Stimulated activated CD4-positive, alpha-beta T cell treated with anti-CD3 and anti-CD28 coated beads, TNF-alpha, amount 100 ng/mL, for 48 hours (primary cell): ENCODE measurements around the gene ACSL5.
"Not testable (repeated sequence)": the region's sequence is repeated elsewhere in the genome, so short reads cannot be mapped to it uniquely, and the experiment has no call there.

ENCODE experiments used
- DNase-seq, 3 donors: peaks; one replicate each; pipeline ENCODE4 v3.0.0-alpha.2; 2020; ENCODE audit warnings: low read depth in 3 of 3

ACSL5 gene

DNA sequence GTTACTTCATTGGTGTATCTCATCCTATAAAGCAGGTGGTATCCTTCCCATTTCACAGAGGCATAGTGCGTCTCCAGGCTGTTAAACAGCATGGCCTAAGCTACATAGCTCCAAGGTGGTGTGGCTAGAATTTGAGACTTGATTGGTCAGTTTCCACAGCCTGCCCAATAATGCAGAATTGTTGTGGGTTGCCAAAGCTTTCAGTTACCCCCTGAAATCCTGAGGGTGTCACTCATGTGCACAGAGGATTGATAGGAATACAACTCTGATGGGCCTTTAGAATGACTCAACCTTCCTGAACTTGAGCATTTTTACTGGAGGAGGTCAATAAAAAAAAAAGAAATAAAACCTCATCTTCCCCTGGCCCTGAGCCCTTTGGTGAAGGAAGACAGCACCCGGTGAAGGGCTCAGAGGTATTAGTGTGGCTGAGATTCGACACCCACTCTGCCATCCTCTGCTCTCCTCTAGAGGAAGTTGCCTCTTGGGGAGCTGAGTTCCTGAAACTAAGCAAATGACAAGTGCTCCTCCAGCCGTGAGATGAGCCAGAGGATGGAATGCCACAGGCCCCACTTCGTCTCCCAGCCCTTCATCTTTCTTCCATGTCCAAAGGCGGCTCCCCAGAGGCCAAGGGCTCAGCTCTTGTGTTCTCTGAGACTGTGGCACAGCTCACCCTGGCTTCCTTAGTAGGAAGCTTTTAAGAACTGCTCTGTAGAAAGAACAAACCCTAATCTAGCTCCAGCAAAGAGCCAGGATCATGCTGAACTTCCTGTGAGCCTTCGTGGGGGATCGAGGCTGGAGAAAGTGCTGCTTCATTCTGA, 1.0 kb downstream of the ACSL5 start:
- DNase-seq: peak in 1 of 3 donors; percentile 21

DNA sequence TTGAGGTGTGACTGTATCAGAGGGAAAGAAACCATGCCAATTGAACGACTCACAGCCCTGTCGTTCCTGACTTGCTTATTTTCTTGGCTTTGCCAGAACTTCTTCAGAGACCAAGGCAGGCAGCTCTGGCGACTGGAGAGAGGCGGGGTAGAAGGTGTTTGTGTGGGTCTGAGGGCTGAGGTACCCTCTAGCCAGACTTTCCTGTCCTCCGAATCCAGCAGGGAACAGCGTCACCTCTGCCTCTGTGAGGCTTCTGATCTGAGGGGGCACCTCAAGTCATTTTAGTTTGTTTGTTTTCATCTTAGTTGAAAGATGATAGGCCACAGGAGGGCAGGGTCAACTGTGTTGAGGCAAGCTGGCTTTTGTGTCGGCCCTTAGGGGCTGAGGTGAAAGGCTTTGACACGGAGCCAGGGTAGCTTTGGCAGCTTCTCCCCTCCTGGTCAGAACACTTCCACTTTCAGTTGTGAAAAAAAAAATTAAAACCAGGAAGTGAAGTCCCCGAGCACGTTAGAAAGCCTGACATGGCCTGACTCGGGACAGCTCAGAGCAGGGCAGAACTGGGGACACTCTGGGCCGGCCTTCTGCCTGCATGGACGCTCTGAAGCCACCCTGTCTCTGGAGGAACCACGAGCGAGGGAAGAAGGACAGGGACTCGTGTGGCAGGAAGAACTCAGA, 1.9 kb downstream of the ACSL5 start:
- DNase-seq: peak in 1 of 3 donors; percentile 17

DNA sequence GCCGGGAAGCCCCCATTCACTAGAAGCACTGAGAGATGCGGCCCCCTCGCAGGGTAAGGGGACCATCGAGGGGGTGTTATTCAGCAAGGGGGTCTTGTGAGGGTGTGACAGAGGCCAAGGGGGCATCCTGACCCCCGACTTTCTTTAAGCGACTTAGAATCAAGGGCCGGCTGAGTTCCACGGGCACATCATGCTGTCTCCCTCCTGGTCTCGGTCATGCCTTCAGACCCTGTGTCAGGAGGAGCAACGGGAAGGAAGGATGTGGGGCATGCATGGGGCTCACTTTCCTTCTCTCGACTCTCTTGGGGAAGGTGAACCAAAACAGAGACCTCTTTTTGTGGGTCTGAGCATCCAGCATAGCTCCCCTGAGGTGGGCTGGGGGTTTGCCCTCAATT, 2.5 kb downstream of the ACSL5 start:
- DNase-seq: peak in 1 of 3 donors; percentile 14

DNA sequence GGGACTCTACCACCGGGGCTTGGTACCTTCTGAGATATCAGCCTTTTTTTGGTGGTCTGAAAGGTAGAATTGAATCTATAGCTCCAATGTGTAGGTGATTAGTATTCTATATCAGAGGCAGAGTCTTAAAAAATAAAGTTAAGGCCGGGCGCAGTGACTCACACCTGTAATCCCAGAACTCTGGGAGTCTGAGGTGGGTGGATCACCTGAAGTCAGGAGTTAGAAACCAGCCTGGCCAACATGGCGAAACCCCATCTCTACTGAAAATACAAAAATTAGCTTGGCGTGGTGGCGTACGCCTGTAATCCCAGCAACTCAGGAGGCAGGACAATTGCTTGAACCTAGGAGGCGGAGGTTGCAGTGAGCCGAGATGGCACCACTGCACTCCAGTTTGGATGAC, 3.2 kb downstream of the ACSL5 start:
- DNase-seq: not testable (repeated sequence)

DNA sequence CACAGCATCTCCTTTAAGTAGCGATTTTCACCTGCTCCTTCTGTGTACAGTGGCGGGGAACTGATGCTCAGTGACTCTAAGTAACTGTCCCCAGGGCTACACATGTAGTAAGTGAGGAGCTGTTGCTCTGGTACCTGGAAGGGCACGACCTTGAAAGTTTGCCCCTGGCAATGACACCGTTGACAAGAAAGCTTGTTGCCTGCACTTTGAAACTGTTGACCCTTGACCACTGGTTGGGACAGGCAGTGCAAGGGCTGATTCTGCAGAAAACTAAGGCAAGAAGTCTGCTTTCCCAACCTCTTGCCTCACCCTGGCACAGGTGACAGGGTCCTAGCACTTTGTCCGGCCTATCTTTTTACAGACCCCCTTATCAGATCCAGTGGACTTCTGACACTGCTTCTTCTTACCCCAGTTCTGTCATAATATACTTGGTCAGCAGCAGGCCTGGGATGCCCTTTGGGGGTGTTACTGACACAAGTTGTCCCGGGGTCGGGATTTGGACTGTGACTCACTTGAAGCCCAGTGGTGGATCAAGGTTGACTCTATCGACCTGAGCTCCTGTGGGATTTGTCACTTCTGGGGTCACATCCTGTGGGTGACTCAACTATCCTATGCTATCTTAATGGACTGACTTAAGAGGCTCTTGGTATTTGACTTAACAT, 5.8 kb downstream of the ACSL5 start:
- DNase-seq: no peak

DNA sequence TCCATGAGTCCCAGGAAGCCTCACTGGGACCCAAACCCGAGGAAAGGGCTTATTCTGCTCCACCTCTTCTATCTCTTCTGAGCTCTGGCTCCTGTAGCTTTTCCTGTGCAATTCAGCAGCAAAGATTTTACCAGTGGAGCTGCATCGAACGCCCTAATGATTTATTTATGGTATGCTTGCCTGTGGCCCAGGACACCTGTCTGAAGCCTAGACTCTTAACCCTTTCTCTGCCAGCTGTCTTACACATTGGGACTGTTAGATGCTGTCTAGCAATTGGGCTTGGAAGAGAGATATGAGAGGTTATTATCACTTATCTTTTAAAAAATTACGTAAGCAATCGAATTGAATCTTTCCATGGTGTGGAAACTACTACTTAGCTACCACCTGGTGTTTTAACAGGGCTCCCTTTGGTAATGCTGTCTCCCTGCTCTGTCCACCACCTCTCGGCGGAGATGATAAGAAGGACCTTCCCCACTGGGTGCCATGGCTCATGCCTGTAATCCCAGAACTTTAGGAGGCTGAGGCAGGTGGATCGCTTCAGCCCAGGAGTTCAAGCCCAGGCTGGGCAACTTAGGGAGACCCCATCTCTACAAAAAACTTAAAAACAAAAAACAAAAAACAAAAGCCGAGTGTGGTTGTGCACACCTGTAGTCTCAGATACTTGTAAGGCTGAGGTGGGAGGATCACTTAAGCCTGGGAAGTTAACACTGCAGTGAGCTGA, 8.8 kb downstream of the ACSL5 start:
- DNase-seq: no peak

DNA sequence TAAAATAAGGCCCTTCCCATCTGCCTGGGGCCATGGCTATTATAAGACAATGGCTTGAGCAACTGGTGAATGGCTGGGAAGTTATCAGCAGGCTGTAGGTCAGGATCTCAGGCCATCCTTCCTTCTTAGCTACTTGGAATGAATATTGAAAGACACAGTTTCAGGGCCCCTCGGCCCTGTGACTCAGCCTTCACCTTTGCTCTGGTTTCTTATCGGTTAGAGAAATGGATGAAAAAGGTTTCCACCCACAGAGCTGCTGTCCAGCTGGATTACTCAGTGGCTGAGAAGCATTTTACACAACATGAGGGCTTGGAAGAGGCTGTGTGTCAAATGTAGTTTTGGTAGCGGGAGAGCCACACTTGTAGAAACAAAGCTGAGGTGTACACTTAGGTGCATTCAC, 9.4 kb downstream of the ACSL5 start:
- DNase-seq: no peak

DNA sequence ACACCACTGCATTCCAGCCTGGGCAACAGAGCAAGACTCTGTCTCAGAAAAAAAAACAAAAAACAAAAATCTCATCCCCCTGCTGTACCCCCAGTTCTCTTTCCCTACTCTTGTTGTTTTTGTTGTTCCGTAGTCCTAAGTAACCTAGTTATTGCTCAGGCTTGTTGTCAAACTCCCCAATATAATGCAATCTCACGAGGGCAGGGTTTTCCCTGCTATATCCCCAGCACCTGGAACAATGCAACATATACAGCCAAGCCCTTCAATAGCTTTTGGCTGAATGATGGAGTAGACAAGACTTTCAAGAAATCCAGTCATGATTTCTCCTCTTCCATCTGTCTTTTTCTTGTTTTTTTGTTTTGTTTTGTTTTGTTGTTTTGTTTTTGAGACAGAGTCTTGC, 10.2 kb downstream of the ACSL5 start:
- DNase-seq: no peak

DNA sequence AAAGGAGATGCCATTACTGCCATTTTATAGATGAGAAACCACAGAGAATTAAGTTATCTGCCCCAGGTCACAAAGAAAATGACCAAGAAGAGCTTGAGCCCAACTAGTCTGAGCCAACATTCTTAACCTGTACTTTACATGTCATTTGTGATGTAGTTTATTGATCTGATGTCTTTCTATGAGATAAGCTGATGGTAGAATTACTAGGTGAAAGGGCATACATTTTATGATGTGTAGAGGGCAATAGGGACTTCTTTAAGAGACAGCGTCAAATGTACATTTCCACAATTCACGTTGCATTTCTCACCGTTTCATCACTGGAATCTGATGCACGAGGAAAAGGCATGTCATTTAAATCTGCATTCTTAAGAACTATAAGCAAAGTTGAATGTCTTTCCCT, 11.3 kb downstream of the ACSL5 start:
- no peak for DNase-seq

DNA sequence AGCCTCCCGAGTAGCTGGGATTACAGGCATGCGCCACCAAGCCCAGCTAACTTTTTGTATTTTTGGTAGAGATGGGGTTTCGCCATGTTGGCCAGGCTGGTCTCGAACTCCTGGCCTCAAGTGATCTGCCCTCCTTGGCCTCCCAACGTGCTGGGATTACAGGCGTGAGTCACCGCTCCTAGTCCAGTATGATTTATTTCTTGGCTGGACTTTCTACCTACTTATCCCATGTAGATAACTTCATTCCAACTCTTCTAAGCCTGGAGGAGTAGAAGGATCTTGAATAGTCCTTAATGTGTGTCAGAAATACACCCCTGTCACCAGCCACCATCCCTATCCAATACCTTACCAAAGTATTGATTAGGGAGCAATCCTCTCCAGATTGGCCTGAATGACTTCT, 14.1 kb downstream of the ACSL5 start:
- not testable (repeated sequence) for DNase-seq

DNA sequence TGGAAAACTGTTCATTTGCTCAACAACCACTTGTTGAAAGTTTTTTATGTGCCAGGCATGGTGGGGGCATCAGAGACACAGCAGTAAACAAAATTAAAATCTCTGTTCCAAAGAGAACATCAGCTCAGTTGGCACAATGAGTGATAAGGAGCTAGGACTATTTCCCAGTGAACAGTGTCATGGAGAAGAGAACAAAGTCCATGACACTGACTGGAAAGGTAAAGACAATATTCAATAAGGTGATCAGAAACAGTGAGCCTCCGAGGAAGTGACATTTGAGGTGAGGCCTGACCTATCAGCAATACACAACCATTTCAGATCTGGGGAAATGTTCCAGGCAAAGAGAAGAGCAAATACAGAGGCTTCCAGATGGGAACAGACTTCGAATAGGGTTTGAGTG, 14.6 kb downstream of the ACSL5 start:
- no peak for DNase-seq

DNA sequence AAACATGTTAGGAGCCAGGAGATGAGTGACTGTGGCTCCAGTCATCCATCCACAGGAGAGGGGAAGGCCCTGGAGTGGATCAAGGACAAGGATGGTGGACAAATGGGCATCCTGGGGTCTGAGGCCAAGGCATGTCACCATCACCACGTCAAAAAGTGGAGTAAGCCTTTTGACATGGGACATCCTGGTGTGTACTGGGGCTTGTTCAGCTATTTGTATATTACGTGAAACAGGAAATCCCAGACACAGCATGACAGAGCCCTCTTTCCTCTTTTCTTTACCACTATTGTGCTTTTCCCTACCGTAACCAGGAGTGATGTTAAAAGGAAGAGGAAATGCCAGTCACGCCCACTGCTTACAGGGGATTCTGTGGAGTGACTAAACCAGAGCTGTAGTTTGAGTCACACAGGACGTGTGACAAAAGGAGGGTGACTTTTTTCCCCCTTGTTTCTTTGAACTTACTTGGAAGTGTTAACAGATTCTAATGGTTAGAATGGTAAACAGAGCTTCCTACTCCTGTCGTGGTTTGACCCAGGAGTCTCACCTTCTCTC, 15.4 kb downstream of the ACSL5 start:
- peak in 2 of 3 donors; percentile 11 to 51 for DNase-seq

DNA sequence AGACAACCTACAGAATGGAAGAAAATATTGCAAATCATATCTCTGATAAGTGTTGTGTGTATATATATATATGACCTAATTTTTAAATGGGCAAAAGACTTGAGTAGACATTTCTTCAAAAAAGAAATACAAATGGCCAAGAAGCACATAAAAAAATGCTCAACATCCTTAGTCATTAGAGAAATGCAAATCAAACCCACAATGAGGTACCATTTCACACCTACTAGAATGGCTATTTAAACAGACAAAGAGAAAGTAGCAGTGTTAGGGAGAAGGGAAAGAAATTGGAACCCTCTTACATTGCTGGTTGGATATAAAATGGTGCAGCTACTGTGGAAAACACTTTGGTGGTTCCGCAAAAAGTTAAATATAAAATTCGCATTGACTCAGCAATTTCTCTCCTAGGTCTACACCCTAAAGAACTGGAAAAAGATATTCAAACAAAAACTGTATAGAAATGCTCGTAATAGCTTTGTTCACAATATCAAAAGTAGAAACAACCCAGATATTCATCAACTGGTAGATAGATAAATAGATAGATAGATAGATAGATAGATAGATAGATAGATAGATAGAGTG, 16.3 kb downstream of the ACSL5 start:
- DNase-seq: no peak

DNA sequence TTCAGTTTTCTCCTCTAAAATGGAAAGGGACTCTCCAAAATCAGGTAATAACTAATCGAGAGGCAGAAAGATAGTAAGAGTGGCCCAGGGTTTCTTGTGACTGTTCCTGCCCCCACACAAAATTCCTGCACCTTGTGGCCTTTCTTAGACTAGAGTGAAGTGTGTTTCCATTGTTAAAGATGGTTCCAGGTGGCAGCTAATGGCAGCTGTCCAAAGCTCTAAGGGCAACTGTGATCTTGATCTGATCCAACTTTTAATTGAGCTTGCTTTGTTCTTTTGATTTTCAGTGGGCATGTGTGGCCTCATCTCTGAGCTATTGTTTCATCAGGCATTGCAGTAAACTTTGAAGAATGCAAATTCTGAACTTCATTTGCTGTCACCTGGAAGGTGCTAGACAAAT, 19.4 kb downstream of the ACSL5 start:
- DNase-seq: no peak

DNA sequence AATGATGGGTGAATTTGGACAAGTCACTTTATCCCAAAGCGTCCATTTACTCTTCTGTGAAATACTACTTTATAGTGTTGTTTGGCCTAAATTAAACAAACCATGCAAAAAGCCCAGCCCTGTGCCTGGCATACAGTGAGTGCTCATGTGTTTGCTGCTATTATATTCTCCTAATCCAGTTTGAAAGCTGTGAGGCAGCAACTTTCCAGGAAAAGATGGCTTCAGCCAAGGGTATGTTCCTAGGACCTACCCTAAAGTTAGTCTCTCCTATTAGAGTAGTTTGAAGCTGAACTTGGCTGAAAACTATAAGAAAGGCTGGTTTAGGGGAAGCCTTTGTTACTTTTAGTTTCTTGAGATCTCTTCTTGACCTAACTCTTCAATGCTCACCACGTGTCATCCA, 19.9 kb downstream of the ACSL5 start:
- no peak for DNase-seq

DNA sequence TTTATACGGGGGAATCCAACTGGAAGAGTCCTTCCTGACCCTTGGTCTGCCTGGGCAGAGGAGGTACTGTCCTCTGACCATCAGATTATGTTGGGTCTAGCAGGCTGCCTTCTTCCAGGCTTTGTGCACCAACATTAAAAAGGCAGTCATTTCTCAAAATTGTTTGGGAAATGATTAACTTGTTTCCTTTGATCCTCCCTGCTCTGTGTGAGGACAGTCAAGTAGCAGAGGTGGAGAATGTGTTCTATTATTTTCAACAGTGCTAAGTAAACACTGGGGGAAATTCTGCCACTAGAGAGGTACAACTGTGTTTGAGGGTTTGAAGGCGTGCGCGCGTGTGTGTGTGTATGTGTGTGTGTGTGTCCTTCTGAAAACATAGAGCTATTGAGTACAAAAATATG, 20.6 kb downstream of the ACSL5 start:
- DNase-seq: no peak

DNA sequence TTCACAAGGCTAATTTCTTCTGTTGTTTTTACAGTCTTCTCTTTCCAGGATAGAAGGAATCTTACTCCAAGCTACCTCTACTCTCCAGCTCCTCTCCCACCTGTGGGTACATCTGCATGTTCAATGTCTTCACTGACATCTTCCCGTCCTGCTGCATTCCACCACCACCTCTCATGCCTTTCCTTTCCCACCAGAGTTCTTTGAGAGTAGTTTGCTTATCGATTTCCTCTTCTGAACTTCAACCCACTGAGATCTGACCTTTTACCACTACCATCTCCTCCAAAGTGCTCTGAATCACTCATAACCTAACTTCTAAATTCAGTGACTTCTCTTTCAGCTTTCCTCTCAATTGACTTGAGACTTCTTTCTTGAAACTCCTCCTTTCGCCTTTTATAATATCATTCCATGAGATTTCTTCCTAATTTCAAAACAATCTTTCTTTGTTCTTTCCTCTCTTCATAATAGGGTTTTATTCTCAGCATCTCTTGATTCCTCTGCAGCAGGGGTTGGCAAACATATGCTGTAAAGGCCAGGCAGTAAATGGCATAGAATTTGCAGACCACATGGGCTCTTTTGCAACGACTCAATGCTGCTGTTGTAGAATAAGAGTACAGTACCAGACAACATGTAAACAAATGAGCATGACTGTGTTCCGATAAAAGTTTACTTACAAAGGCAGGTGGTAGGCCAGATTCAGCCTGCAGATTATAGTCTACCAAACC, 22.1 kb downstream of the ACSL5 start:
- DNase-seq: no peak

DNA sequence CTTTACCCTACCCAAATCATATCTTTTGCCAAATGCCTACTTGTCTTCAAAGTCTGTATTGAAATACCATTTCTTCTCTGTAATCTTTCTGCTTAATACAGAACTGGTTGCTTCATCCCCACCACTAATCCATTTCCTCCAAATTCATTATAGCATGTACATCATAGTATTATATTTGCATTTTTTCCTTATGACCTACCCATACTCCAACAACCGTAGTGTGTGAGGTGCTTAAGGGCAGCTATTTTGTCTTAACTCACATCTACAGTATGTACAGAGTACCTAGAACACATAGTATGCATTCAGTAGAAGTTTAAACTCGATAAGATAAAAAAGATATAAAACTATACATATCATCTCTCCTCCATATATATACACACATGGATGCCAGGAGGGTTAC, 23.7 kb downstream of the ACSL5 start:
- no peak for DNase-seq

DNA sequence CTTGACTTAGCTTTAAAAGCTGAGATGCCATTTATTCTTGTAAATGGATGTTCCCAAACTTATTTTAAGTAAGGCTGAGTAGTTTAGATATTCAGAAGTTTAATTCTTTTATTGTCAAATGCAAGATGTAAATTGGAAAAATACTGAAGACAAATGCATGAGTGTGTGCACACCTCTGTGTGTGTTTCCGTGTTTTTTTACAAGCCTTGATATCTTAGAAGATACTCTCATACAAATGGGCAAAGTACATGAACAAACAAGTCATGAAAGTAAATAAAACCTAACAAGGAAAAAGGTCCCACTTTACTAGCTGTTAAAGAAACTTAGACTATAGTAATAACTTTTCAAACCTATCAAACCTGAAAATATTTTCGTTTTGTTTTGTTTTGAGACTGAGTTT, 29.0 kb downstream of the ACSL5 start:
- DNase-seq: no peak

DNA sequence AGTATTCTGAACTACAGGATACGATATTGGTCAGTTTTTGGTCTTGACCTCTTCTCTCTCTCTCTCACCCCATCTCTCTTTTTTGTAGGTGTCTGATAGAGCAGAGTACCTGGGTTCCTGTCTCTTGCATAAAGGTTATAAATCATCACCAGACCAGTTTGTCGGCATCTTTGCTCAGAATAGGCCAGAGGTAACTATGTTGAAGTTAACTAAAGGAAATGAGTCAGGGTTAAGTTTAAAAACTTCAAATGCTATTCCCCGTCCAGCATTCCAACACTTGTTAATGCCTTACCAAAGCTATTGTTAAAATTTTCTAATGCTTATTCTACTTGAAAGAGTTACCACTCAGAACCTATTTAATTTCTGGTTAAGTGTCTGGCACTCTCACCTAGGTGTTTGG, 30.7 kb downstream of the ACSL5 start:
- no peak for DNase-seq

DNA sequence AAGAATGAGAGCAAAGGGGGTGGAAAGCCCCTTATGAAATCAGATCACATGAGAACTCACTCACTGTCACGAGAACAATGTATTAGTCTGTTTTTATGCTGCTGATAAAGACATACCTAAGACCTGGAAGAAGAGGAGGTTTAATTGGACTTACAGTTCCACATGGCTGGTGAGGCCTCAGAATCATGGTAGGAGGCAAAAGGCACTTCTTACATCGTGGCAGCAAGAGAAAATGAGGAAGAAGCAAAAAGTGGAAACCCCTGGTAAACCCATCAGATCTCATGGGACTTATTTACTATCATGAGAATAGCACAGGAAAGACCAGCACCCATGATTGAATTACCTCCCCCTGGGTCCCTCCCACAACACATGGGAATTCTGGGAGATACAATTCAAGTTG, 32.9 kb downstream of the ACSL5 start:
- not testable (repeated sequence) for DNase-seq
